GM23338 (cell line): ENCODE results near the gene ZCWPW2. TPM values are rescaled to one million over a fixed set of nuclear protein-coding genes. Genes with fewer than 3 reads are reported as not detected.

Experiments used
- ATAC-seq: fragments of 200-7000 bp; cut with Tn5 transposase; 3 replicates; pipeline ENCODE4 v1.9.1; 2020
- DNase-seq: peaks from one replicate; pipeline ENCODE4 v3.0.0-alpha.2; 2015; ENCODE audit warnings: low spot score
- H2AFZ ChIP-seq: fragments of 200-600 bp; sonication (generic); 2 replicates; pipeline ENCODE4 v1.8.0; 2016; ENCODE audit warnings: antibody characterized with exemption, mild to moderate bottlenecking, moderate library complexity
- H3F3A ChIP-seq: fragments of 200-600 bp; sonication (generic); replicated peaks from 2 replicates; pipeline ENCODE4 v1.8.0; 2017; ENCODE audit warnings: antibody characterized with exemption, mixed run types, low read depth
- H3K27ac ChIP-seq: fragments of 200-600 bp; sonication (generic); 2 replicates; pipeline ENCODE4 v1.6.1; 2016; ENCODE audit warnings: low read depth
- H3K27me3 ChIP-seq: fragments of 200-600 bp; sonication (generic); 2 replicates; pipeline ENCODE4 v1.8.0; 2016; ENCODE audit warnings: mild to moderate bottlenecking, mixed run types, moderate library complexity; ENCODE audit not compliant: insufficient read depth
- H3K36me3 ChIP-seq: fragments of 200-600 bp; sonication (generic); 2 replicates; pipeline ENCODE4 v1.8.0; 2016; ENCODE audit warnings: mild to moderate bottlenecking; ENCODE audit not compliant: insufficient read depth
- H3K4me1 ChIP-seq: fragments of 200-600 bp; sonication (generic); 2 replicates; pipeline ENCODE4 v1.8.0; 2016; ENCODE audit warnings: mild to moderate bottlenecking, moderate library complexity; ENCODE audit not compliant: insufficient read depth
- H3K4me2 ChIP-seq: fragments of 200-600 bp; sonication (generic); 2 replicates; pipeline ENCODE4 v1.7.1; 2017; ENCODE audit warnings: mixed run types
- H3K4me3 ChIP-seq: fragments of 200-600 bp; sonication (generic); 2 replicates; pipeline ENCODE4 v1.6.1; 2016; ENCODE audit warnings: mixed run types
- H3K79me2 ChIP-seq: fragments of 200-600 bp; sonication (generic); replicated peaks from 2 replicates; pipeline ENCODE4 v1.8.0; 2017; ENCODE audit warnings: mild to moderate bottlenecking; ENCODE audit not compliant: insufficient read depth
- H3K9me2 ChIP-seq: fragments of 200-600 bp; sonication (generic); 2 replicates; pipeline ENCODE4 v1.8.0; 2017; ENCODE audit not compliant: insufficient read depth
- H4K20me1 ChIP-seq: fragments of 200-600 bp; sonication (generic); replicated peaks from 2 replicates; pipeline ENCODE4 v1.8.0; 2017; ENCODE audit warnings: mild to moderate bottlenecking; ENCODE audit not compliant: insufficient read depth
- H3K27ac Mint-ChIP-seq: 2 replicates; pipeline ENCODE4 v1.8.0; 2020; ENCODE audit warnings: inconsistent platforms, mild to moderate bottlenecking, moderate library complexity, mixed read lengths
- H3K27me3 Mint-ChIP-seq: 3 replicates; pipeline ENCODE4 v1.8.0; 2022; ENCODE audit warnings: low read depth, mild to moderate bottlenecking, moderate library complexity, mixed read lengths, inconsistent platforms; ENCODE audit not compliant: insufficient read depth, poor library complexity
- H3K36me3 Mint-ChIP-seq: 3 replicates; pipeline ENCODE4 v1.8.0; 2021; ENCODE audit warnings: low read depth, mild to moderate bottlenecking, inconsistent platforms, moderate library complexity, mixed read lengths
- H3K4me1 Mint-ChIP-seq: 3 replicates; pipeline ENCODE4 v1.8.0; 2020; ENCODE audit warnings: mild to moderate bottlenecking, inconsistent platforms, mixed read lengths
- H3K4me3 Mint-ChIP-seq: 3 replicates; pipeline ENCODE4 v1.8.0; 2021; ENCODE audit warnings: moderate library complexity, mild to moderate bottlenecking, inconsistent platforms, mixed read lengths
- H3K9me3 Mint-ChIP-seq: 3 replicates; pipeline ENCODE4 v1.8.0; 2020; ENCODE audit warnings: moderate library complexity, mild to moderate bottlenecking, inconsistent platforms, mixed read lengths
- CREB1 ChIP-seq: fragments of 250-450 bp; sonication (Bioruptor Pico); IDR thresholded peaks from 2 replicates; pipeline ENCODE4 v1.5.0; 2020; ENCODE audit warnings: low read depth, mild to moderate bottlenecking, moderate library complexity
- CTCF ChIP-seq, 2 experiments: fragments of 200-600 bp in 1 of 2; sonication (generic) in 1 of 2; conservative IDR thresholded peaks; 2 replicates each; pipeline versions ENCODE4 v1.5.1 to v1.6.1; 2016 to 2017; ENCODE audit warnings: antibody characterized with exemption in 2 of 2, low read depth in 2 of 2, mild to moderate bottlenecking in 2 of 2, moderate library complexity in 1 of 2
- EZH2 ChIP-seq: fragments of 200-600 bp; sonication (generic); IDR thresholded peaks from one replicate; pipeline ENCODE4 v1.8.0; 2017; ENCODE audit warnings: antibody characterized with exemption, mild to moderate bottlenecking, low read depth; ENCODE audit not compliant: unreplicated experiment
- EZH2phosphoT487 ChIP-seq: fragments of 200-600 bp; sonication (generic); IDR thresholded peaks from one replicate; pipeline ENCODE4 v1.8.1; 2018; ENCODE audit warnings: antibody characterized with exemption; ENCODE audit not compliant: unreplicated experiment
- JUNB ChIP-seq: IDR thresholded peaks from one replicate; pipeline ENCODE4 v1.6.1; 2016; ENCODE audit warnings: antibody characterized with exemption; ENCODE audit not compliant: unreplicated experiment
- NANOG ChIP-seq: IDR thresholded peaks from 2 replicates; pipeline ENCODE4 v1.6.1; 2016; ENCODE audit warnings: antibody characterized with exemption, borderline replicate concordance
- POLR2AphosphoS5 ChIP-seq: IDR thresholded peaks from 2 replicates; pipeline ENCODE4 v1.6.1; 2016; ENCODE audit warnings: antibody characterized with exemption, low read depth
- STAT1 ChIP-seq: IDR thresholded peaks from one replicate; pipeline ENCODE4 v1.6.1; 2016; ENCODE audit warnings: antibody characterized with exemption; ENCODE audit not compliant: unreplicated experiment
- ZNF114 ChIP-seq: fragments of 250-450 bp; sonication (Bioruptor Pico); IDR thresholded peaks from 2 replicates; pipeline ENCODE4 v1.5.0; 2020; ENCODE audit warnings: mild to moderate bottlenecking, moderate library complexity
- ZNF331 ChIP-seq: fragments of 250-450 bp; sonication (Bioruptor Pico); IDR thresholded peaks from 2 replicates; pipeline ENCODE4 v1.5.0; 2020; ENCODE audit warnings: low read depth, mild to moderate bottlenecking, moderate library complexity
- ZNF462 ChIP-seq: fragments of 250-450 bp; sonication (Bioruptor Pico); IDR thresholded peaks from 2 replicates; pipeline ENCODE4 v1.5.0; 2020; ENCODE audit warnings: mild to moderate bottlenecking, moderate library complexity
- polyA plus RNA-seq: library from polyadenylated mRNA; unstranded; fragments of >200 nt; fragmentation: Nextera tagmentation; extraction: Ambion mirVana; gene quantifications from 2 replicates; pipeline ENCODE4 v1.2.1, GENCODE V29; 2016
- total RNA-seq: library from RNA; depleted of rRNA; stranded (reverse); fragments of >200 nt; shearing (Covaris generic); gene quantifications from 2 replicates; pipeline ENCODE4 v1.2.3, GENCODE V29; 2014
- TF ChIP-seq, protein P1 (sequence below): IDR thresholded peaks from 2 replicates; pipeline ENCODE4 v1.6.1; 2016; ENCODE audit warnings: antibody characterized with exemption
- TF ChIP-seq, protein P2 (sequence below): IDR thresholded peaks from one replicate; pipeline ENCODE4 v1.6.1; 2018; ENCODE audit warnings: antibody characterized with exemption; ENCODE audit not compliant: unreplicated experiment

The ZCWPW2 gene
- total and polyA plus RNA-seq, 2 experiments from 2014 or later: 0.55 TPM; not detected in 1

- no peaks in the 10 kb centered on the region for H4K20me1 ChIP-seq
- H3K36me3 ChIP-seq: no peaks in the 10 kb centered on the region
- H3K9me2 ChIP-seq: no peaks in the 10 kb centered on the region
- Mint-ChIP-seq H3K27ac (no peak overlapping the region), H3K36me3 (no peaks in the 10 kb centered on the region), H3K4me1 (peaks cover 13% of the 10 kb centered on the region; the same call in 2 of the 3 replicates), H3K9me3 (no peaks in the 10 kb centered on the region), H3K27me3 (peaks cover 2% of the 10 kb centered on the region), H3K4me3 (no peak overlapping the region)
- no peak overlapping the region for H2AFZ ChIP-seq
- H3F3A ChIP-seq: no peaks in the 10 kb centered on the region
- no peaks in the 10 kb centered on the region for H3K27me3 ChIP-seq
- H3K4me2 ChIP-seq: peak overlapping the region; percentile 34
- ATAC-seq (no peak), DNase-seq (peak; percentile 31)
- no peaks in the 10 kb centered on the region for H3K79me2 ChIP-seq
- peaks cover 34% of the 10 kb centered on the region for H3K4me1 ChIP-seq
- H3K27ac ChIP-seq: no peak overlapping the region
- no peak for TF ChIP-seq EZH2
- TF ChIP-seq ZNF462 (CRISPR knock-in tag): no peak
- TF ChIP-seq, protein P1, sequence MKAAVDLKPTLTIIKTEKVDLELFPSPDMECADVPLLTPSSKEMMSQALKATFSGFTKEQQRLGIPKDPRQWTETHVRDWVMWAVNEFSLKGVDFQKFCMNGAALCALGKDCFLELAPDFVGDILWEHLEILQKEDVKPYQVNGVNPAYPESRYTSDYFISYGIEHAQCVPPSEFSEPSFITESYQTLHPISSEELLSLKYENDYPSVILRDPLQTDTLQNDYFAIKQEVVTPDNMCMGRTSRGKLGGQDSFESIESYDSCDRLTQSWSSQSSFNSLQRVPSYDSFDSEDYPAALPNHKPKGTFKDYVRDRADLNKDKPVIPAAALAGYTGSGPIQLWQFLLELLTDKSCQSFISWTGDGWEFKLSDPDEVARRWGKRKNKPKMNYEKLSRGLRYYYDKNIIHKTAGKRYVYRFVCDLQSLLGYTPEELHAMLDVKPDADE: no peak
- TF ChIP-seq JUNB: no peak
- TF ChIP-seq EZH2phosphoT487: no peak
- TF ChIP-seq CTCF (conservative IDR thresholded peaks at IDR 0.05; ENCODE audit: low read depth in 2 of 2): no peak
- TF ChIP-seq, protein P2, sequence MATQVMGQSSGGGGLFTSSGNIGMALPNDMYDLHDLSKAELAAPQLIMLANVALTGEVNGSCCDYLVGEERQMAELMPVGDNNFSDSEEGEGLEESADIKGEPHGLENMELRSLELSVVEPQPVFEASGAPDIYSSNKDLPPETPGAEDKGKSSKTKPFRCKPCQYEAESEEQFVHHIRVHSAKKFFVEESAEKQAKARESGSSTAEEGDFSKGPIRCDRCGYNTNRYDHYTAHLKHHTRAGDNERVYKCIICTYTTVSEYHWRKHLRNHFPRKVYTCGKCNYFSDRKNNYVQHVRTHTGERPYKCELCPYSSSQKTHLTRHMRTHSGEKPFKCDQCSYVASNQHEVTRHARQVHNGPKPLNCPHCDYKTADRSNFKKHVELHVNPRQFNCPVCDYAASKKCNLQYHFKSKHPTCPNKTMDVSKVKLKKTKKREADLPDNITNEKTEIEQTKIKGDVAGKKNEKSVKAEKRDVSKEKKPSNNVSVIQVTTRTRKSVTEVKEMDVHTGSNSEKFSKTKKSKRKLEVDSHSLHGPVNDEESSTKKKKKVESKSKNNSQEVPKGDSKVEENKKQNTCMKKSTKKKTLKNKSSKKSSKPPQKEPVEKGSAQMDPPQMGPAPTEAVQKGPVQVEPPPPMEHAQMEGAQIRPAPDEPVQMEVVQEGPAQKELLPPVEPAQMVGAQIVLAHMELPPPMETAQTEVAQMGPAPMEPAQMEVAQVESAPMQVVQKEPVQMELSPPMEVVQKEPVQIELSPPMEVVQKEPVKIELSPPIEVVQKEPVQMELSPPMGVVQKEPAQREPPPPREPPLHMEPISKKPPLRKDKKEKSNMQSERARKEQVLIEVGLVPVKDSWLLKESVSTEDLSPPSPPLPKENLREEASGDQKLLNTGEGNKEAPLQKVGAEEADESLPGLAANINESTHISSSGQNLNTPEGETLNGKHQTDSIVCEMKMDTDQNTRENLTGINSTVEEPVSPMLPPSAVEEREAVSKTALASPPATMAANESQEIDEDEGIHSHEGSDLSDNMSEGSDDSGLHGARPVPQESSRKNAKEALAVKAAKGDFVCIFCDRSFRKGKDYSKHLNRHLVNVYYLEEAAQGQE: no peak
- TF ChIP-seq STAT1: no peak
- TF ChIP-seq ZNF331 (CRISPR knock-in tag): no peak
- TF ChIP-seq ZNF114 (CRISPR knock-in tag): no peak
- TF ChIP-seq POLR2AphosphoS5: no peak
- TF ChIP-seq NANOG: no peak; the same call in 1 of the 2 replicates
- no peak for TF ChIP-seq CREB1 (CRISPR knock-in tag)
- no peak overlapping the region for H3K4me3 ChIP-seq
Measured at GRCh38 chr3:28504976-28505375, 156.5 kb downstream of the ZCWPW2 start.
